GM13977 (cell line): Measurements from ENCODE around the gene GALNT16.

Experiments used
- DNase-seq: peaks from one replicate; pipeline ENCODE4 v3.0.0; 2012; ENCODE audit warnings: low spot score
- in situ Hi-C: fragments of 300-500 bp; cut with MboI; formaldehyde crosslinking; loops from one replicate; pipeline ENCODE4 v1.12.0; 2022; ENCODE audit warnings: low sequenced_read_pairs, low pct_unique_long_range_greater_than_20kb, mixed read lengths, inconsistent platforms; ENCODE audit not compliant: unreplicated experiment
- TF ChIP-seq, protein P1 (sequence below): IDR thresholded peaks from 2 replicates; pipeline ENCODE4 v1.5.1; 2012; ENCODE audit warnings: mild to moderate bottlenecking, control low read depth; ENCODE audit not compliant: insufficient read depth; ENCODE audit errors: extremely low read depth, missing control alignments

The GALNT16 gene

DNA sequence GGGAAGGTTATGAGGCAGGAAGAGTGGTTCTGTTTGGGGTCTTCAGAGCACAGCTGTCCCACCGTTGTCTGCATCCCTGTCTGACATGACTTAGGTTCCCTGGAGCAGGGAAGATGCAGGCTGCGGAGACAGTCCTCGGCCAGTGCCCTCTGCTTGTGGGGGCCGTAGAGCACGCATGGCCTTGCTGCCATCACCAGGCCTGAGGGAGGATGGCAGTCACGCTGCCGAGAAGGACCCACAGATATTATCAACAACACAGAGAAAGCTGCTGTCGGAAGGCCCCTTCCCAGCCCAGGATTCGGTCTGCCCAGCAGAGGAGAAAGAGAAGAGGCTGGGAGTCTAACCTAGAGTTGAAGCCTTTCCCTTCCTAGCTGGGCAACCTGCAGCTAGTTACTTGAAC, 103.1 kb downstream of the GALNT16 start:
- in situ Hi-C loops = no loop called here
- TF ChIP-seq, protein P1, sequence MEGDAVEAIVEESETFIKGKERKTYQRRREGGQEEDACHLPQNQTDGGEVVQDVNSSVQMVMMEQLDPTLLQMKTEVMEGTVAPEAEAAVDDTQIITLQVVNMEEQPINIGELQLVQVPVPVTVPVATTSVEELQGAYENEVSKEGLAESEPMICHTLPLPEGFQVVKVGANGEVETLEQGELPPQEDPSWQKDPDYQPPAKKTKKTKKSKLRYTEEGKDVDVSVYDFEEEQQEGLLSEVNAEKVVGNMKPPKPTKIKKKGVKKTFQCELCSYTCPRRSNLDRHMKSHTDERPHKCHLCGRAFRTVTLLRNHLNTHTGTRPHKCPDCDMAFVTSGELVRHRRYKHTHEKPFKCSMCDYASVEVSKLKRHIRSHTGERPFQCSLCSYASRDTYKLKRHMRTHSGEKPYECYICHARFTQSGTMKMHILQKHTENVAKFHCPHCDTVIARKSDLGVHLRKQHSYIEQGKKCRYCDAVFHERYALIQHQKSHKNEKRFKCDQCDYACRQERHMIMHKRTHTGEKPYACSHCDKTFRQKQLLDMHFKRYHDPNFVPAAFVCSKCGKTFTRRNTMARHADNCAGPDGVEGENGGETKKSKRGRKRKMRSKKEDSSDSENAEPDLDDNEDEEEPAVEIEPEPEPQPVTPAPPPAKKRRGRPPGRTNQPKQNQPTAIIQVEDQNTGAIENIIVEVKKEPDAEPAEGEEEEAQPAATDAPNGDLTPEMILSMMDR = peak; percentile 50
- DNase-seq = no peak

DNA sequence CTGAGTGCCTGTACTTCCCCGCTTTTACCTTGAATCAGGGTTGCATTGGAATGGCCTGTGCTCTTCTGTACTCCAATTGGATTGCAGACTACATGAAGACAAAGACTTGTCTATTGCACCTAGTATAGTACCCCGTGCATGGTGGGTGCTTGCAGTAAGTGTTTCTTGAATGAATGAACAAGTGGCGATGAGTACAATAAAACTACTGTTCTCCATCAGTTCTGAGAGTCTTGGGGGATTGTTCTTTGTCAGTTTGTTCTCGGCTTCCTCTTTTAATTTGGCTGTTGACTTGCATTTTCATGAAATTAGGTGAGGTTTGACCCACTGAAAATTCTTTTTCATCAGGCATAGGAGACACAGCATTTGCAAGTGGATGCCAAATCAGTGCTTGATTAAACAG, 104.0 kb downstream of the GALNT16 start:
- TF ChIP-seq, protein P1 = no peak
- no peak for DNase-seq
- in situ Hi-C loops = no loop called here

DNA sequence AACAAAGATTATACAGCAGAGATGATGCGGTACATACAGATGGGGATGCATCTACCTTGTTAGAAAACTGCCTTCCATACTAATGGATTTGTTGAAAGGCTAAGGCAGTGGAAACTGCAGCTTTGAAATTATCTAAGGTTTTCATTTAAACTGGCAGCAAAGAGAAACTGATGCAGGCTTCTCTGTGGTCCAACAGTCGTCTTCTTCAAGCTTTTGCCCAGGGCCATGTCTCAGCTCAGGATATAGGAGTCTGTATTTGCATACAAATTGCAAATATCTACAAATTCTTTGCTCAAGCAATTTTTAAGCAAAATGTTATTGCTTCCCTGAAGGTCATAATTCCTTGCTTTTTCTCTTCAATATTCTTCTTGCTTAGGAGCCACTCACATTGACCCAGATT, 104.4 kb downstream of the GALNT16 start:
- in situ Hi-C loops = no loop called here
- no peak for DNase-seq
- TF ChIP-seq, protein P1 = no peak

DNA sequence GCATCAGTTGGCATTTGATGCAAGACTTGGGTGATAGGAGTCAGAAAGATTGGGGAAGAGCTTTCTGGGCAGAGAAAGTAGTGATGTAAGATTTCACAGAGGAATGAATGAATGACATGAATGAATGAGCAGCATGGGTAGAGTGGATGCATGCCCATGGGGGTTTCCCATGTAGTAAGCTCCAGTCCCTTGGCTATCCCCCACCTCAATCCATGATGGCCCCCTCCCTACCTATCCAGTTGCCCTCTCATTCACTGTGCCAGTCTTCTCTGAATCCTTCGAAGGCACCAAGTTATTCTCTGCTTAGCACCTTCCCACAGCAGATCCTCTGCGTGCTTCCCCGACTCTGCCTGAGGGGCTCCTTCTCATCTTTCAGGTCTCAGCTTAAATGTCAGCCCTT, 106.1 kb downstream of the GALNT16 start:
- DNase-seq = no peak
- in situ Hi-C loops = no loop called here

DNA sequence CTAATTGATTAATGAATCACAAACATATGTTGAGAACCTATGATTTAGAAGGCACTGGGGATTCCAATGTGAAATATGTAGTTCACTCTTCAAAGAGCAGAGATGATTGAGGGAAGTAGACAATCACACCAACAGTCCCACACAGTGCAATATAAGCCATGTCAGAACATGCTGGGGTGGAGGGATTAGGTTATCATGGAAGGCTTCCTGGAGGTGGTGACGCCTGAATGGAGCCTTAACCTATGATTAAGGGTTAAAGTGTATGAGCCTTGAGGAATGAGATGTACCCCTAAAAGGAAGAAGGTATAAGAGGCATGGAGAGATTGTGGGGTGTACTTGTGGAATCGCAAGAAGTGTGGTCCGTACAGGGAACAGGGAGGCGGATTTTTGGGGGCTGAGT, 106.8 kb downstream of the GALNT16 start:
- DNase-seq = no peak
- in situ Hi-C loops = no loop called here
- TF ChIP-seq, protein P1 = no peak

More for the DNA sequence above, 106.1 kb downstream of the GALNT16 start:
- TF ChIP-seq, protein P1 = no peak

DNA sequence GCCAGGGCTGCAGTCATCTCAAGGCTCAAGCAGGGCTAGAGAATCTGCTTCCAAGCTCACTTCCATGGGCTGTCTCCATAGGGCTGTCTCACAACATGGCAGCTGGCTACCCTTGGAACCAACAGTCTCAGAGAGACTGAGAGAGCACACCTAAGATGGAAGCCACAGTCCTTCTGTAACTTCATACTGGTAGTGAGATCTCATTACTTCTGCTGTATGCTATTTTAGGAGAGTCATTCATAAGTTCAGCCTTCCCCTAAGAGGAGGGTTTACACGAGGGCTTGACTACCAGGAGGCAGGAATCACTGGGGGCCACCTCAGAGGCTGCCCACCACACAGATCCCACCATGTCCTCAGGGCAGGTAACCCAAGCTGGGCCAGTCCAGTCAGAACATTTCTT, 108.4 kb downstream of the GALNT16 start:
- in situ Hi-C loops = no loop called here
- DNase-seq = no peak
- TF ChIP-seq, protein P1 = no peak

DNA sequence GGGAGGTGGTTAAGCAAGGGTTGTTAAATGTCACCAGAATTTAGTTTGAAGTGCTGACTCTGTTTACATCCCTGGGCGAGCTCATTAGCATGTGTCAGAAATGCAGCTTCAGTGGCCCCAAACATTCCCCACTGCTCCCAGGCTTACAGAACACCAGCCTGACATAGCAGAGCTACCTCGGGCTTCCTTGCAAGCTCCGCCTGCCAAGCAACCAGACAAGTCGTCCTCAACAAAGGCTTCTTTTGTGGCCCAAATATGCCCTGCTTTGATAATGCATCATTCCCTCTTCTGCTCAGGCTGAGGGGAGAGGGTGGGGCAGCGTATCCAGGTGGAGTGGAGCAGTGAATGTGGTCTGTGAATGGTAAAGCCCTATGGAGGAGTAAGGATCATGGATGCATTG, 110.1 kb downstream of the GALNT16 start:
- in situ Hi-C loops = no loop called here
- no peak for DNase-seq
- TF ChIP-seq, protein P1 = no peak
